OCI-LY1 (cell line): ENCODE measurements around the gene TNPO3.

Source experiments
- H2AFZ ChIP-seq: fragments of 200-600 bp; sonication (generic), shearing (Covaris generic); 2 replicates; pipeline ENCODE4 v1.6.0; 2014; ENCODE audit warnings: antibody characterized with exemption, mild to moderate bottlenecking, low read length
- H3F3A ChIP-seq: fragments of 200-600 bp; sonication (generic), shearing (Covaris generic); 2 replicates; pipeline ENCODE4 v1.6.0; 2014; ENCODE audit warnings: mild to moderate bottlenecking, antibody characterized with exemption, low read length, moderate library complexity; ENCODE audit not compliant: insufficient read depth
- H3K27ac ChIP-seq: fragments of 200-600 bp; sonication (generic); 2 replicates; pipeline ENCODE4 v1.5.1; 2014; ENCODE audit warnings: low read length, mixed run types, mild to moderate bottlenecking, low read depth; ENCODE audit not compliant: poor library complexity, severe bottlenecking
- H3K27me3 ChIP-seq: fragments of 200-600 bp; sonication (generic); 2 replicates; pipeline ENCODE4 v1.6.0; 2014; ENCODE audit warnings: antibody characterized with exemption, mild to moderate bottlenecking, low read length, moderate library complexity; ENCODE audit not compliant: insufficient read depth
- H3K36me3 ChIP-seq: fragments of 200-600 bp; sonication (generic); 2 replicates; pipeline ENCODE4 v1.6.1; 2014; ENCODE audit warnings: mild to moderate bottlenecking, antibody characterized with exemption, low read length, moderate library complexity, mixed read lengths; ENCODE audit not compliant: insufficient read depth
- H3K4me1 ChIP-seq: fragments of 200-600 bp; sonication (generic); 2 replicates; pipeline ENCODE4 v1.5.1; 2014; ENCODE audit warnings: mild to moderate bottlenecking, low read length, moderate library complexity; ENCODE audit not compliant: insufficient read depth, severe bottlenecking
- H3K4me2 ChIP-seq: fragments of 200-600 bp; sonication (generic), shearing (Covaris generic); 2 replicates; pipeline ENCODE4 v1.6.1; 2014; ENCODE audit warnings: low read length
- H3K4me3 ChIP-seq: fragments of 200-600 bp; sonication (generic); 2 replicates; pipeline ENCODE4 v1.5.1; 2014; ENCODE audit warnings: low read length, low read depth, mild to moderate bottlenecking, mixed read lengths; ENCODE audit not compliant: poor library complexity, severe bottlenecking
- H3K79me2 ChIP-seq: fragments of 200-600 bp; shearing (Covaris generic); 2 replicates; pipeline ENCODE4 v1.6.1; 2016; ENCODE audit warnings: mixed run types, low read length, mixed read lengths; ENCODE audit not compliant: insufficient read depth
- H3K9ac ChIP-seq: fragments of 200-600 bp; sonication (generic), shearing (Covaris generic); 2 replicates; pipeline ENCODE4 v1.6.1; 2014; ENCODE audit warnings: mild to moderate bottlenecking, low read length, mixed read lengths
- H3K9me2 ChIP-seq: fragments of 200-600 bp; sonication (generic), shearing (Covaris generic); 2 replicates; pipeline ENCODE4 v1.6.1; 2014; ENCODE audit warnings: low read depth, mild to moderate bottlenecking, low read length, mixed read lengths
- H3K9me3 ChIP-seq: fragments of 200-600 bp; shearing (Covaris generic); 2 replicates; pipeline ENCODE4 v1.6.1; 2014; ENCODE audit warnings: low read length, mixed read lengths
- H4K20me1 ChIP-seq: fragments of 200-600 bp; sonication (generic), shearing (Covaris generic); 2 replicates; pipeline ENCODE4 v1.6.0; 2016; ENCODE audit warnings: mild to moderate bottlenecking, low read length; ENCODE audit not compliant: insufficient read depth
- EZH2 ChIP-seq: fragments of 200-600 bp; sonication (generic), shearing (Covaris generic); IDR thresholded peaks from 2 replicates; pipeline ENCODE4 v1.8.0; 2017; ENCODE audit warnings: borderline replicate concordance, mixed run types, mild to moderate bottlenecking, antibody characterized with exemption, low read length, moderate library complexity, mixed read lengths
- TF ChIP-seq, protein P1 (sequence below): fragments of 200-600 bp; sonication (generic), shearing (Covaris generic); IDR thresholded peaks from 2 replicates; pipeline ENCODE4 v1.5.1; 2017; ENCODE audit warnings: mild to moderate bottlenecking, antibody characterized with exemption, low read length, moderate library complexity, mixed read lengths

The TNPO3 gene

DNA sequence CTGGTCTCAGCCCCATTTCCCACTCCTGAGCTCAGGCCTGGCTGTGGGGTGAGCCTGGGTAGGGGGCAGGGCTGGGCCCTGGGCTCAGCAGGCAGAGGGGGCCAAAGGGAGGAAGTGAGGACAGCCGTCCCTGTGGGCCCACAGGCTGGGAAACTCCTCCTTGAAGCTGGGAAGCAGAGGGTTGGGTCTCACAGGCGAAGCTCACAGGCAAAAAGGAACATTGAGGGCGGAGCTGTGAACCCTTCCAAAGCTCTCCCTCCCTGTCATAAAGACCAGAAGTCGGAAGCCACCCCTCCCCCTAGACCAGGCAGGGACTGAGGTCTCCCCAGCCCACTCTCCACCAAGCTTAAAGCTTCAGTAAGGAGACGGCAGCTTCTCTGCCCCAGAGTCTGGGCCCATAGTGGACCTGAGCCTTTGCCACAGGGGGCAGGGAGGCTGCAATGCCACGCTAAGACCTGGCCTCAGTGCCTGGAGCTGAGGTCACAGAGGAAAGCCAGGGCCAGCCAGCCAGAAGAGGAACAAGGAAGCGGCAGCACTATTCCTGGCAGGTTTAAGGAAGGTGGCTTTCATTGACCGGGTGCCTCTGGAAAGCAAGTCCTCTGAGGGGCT is 143.4 kb downstream of the TNPO3 start:
- H4K20me1 ChIP-seq = no peaks in the 10 kb centered on the region
- H3K9me2 ChIP-seq = no peaks in the 10 kb centered on the region
- TF ChIP-seq EZH2 = no peak
- TF ChIP-seq, protein P1, sequence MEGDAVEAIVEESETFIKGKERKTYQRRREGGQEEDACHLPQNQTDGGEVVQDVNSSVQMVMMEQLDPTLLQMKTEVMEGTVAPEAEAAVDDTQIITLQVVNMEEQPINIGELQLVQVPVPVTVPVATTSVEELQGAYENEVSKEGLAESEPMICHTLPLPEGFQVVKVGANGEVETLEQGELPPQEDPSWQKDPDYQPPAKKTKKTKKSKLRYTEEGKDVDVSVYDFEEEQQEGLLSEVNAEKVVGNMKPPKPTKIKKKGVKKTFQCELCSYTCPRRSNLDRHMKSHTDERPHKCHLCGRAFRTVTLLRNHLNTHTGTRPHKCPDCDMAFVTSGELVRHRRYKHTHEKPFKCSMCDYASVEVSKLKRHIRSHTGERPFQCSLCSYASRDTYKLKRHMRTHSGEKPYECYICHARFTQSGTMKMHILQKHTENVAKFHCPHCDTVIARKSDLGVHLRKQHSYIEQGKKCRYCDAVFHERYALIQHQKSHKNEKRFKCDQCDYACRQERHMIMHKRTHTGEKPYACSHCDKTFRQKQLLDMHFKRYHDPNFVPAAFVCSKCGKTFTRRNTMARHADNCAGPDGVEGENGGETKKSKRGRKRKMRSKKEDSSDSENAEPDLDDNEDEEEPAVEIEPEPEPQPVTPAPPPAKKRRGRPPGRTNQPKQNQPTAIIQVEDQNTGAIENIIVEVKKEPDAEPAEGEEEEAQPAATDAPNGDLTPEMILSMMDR = no peak
- H3K4me1 ChIP-seq = no peaks in the 10 kb centered on the region
- H3K4me3 ChIP-seq = no peak overlapping the region
- no peak overlapping the region for H3K4me2 ChIP-seq
- no peak overlapping the region for H2AFZ ChIP-seq
- H3K9ac ChIP-seq = no peak overlapping the region
- no peaks in the 10 kb centered on the region for H3K36me3 ChIP-seq
- H3K27me3 ChIP-seq = peaks cover 40% of the 10 kb centered on the region
- H3K27ac ChIP-seq = no peak overlapping the region
- no peaks in the 10 kb centered on the region for H3K79me2 ChIP-seq
- H3K9me3 ChIP-seq = no peaks in the 10 kb centered on the region
- H3F3A ChIP-seq = no peaks in the 10 kb centered on the region

DNA sequence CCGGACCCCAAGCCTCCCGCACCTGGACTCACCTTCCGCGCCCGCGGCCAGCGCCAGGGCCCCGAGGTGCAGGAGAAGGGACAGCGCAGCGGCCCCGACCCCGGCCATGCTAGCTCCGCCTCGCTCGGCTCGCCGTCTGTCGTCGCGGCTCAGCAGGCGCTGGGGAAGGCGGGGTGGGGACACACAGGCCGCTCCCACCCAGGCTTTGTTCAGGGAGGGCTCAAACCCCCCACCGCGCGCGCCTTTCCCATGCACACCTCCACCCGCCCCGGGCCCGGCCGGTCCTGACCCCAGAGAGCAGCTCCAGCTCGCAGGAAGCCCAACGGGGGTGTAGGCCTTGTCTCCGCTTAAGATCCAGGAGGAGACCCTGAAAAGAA is 144.4 kb downstream of the TNPO3 start, which contains the start of gene KCP:
Gene KCP (minus strand): TSS at position 141 of the 377 bp plus-strand sequence. CDS start 33 bp downstream, at position 108.
- H3K79me2 ChIP-seq = no peaks in the 10 kb centered on the region
- no peak within 1 kb of the TSS for H3K9ac ChIP-seq
- no peaks in the 10 kb centered on the region for H3K9me3 ChIP-seq
- H3K27me3 ChIP-seq = peaks cover 40% of the 10 kb centered on the region
- H3K4me3 ChIP-seq = no peak within 1 kb of the TSS
- H2AFZ ChIP-seq = no peak within 1 kb of the TSS
- no peak within 1 kb of the TSS for H3K4me2 ChIP-seq
- H3K27ac ChIP-seq = no peak within 1 kb of the TSS
- H3K4me1 ChIP-seq = no peaks in the 10 kb centered on the region
- no peak for TF ChIP-seq EZH2
- TF ChIP-seq, protein P1 = no peak
- no peaks in the 10 kb centered on the region for H3F3A ChIP-seq
- H3K9me2 ChIP-seq = no peaks in the 10 kb centered on the region
- no peaks in the 10 kb centered on the region for H4K20me1 ChIP-seq
- no peaks in the 10 kb centered on the region for H3K36me3 ChIP-seq

DNA sequence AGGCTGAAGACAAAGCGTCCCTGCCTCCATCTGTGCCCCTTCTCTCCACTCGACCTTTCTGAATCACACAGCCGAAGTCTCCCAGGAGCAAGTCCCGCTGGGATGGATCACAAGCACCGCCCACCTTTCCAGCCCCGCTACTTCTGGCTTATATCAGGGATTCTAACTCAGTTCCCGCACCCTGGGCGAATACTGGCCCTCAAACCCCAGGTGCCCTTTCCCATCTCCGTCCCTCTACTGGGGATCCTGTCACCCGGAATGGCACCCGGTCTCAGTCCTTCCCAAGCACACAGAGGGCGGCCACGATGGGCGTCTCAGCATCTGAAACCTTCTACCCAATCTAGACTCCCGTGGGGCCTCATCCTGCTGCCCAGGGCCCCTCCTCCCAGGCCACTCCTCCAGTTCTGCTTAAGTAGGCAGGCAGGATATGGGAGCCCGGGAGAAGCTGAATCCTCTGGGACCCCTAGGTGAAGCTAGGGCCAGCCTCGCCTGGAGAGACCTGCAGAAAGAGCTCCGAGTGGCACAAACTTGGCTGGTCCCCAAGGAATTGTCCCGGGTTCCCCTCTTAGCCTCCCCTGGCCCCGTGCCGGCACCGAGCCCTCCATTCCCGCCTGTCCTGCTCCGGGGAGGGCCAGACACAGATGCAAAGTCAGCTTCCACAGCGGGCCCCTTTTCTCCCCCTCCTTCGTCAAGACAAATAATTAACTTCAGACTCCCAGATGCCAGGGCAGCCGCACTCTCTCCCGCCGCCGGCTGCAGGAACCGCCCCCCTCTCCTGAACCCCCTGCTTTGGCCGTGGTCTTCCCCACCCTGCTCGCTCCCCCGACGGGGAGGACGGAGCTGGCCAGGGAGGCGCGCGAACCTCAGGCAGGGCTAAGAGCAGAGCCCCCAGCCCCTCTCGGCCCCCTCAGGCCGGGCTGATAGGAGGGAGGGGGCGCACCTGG is 145.0 kb downstream of the TNPO3 start:
- no peaks in the 10 kb centered on the region for H3K36me3 ChIP-seq
- H3K9me2 ChIP-seq = no peaks in the 10 kb centered on the region
- no peaks in the 10 kb centered on the region for H3K79me2 ChIP-seq
- no peaks in the 10 kb centered on the region for H3F3A ChIP-seq
- no peak overlapping the region for H3K27ac ChIP-seq
- H3K27me3 ChIP-seq = peaks cover 40% of the 10 kb centered on the region
- H3K9ac ChIP-seq = no peak overlapping the region
- no peaks in the 10 kb centered on the region for H4K20me1 ChIP-seq
- H3K4me2 ChIP-seq = no peak overlapping the region
- no peak overlapping the region for H3K4me3 ChIP-seq
- TF ChIP-seq, protein P1 = no peak
- no peak for TF ChIP-seq EZH2
- no peaks in the 10 kb centered on the region for H3K9me3 ChIP-seq
- H3K4me1 ChIP-seq = no peaks in the 10 kb centered on the region
- H2AFZ ChIP-seq = no peak overlapping the region
